ENCODE results near the gene ZNF597. TPM values are rescaled to one million over a fixed set of nuclear protein-coding genes. Genes with fewer than 3 reads are reported as not detected.

The ZNF597 gene
- total and polyA plus RNA-seq, 10 of the 15 experiments (the other 5 are each of a cell fraction or from before 2014, with no cell fraction given), result 0.80 to 2.8 (median 2.0) TPM

DNA sequence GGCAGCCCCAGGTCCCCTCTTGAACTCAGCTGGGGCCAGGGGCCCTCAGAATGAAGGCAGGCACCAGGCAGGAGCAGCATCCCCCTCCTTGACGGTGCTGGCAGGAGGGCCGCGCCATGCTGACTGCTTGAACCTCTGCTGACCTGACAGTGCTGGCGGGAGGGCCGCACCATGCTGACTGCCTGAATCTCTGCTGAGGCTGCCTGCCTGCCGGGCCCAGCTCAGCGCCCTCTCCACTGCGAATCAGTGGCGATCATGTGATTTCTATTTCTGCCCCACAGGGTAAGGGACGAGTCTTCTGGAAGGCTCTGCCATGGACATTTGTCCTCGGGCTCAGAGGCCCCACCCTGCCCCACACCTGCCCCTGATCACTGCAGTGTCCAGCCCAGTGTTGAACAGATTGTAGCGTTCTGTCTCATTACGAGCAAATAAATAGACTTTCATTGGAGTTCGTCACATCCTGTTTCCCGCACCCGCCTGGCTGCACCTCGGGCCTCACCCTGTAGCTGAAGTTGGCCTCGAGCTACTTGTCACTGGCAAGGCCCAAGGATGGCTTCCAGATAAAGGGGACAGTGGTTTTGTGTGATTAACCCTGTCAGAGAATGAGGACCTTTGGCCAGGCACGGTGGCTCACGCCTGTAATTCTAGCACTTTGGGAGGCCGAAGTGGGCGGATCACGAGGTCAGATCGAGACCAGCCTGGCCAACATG, 43.4 kb upstream of the ZNF597 start:
- Histone ChIP-seq H3K27ac (ENCODE audit: control insufficient read depth, insufficient read depth) (no peak overlapping the region), H3K9me3 (replicated peaks; ENCODE audit: control insufficient read depth, insufficient read depth, low read length) (no peaks in the 10 kb centered on the region), H3K79me2 (ENCODE audit: control insufficient read depth, insufficient read depth, low read length) (no peaks in the 10 kb centered on the region), H3K4me2 (ENCODE audit: control insufficient read depth, insufficient read depth) (no peak overlapping the region), H3K36me3 (ENCODE audit: control insufficient read depth in 2 of 2, insufficient read depth in 2 of 2, low read length in 1 of 2) (peaks cover 0 to 37% of the 10 kb centered on the region in 2 experiments; a peak in 3 of 4 replicates), H3K9ac (ENCODE audit: control insufficient read depth, insufficient read depth, low read length) (no peak overlapping the region), H3K4me1 (ENCODE audit: control insufficient read depth, insufficient read depth, low read length) (no peaks in the 10 kb centered on the region), H3K4me3 (no peak overlapping the region), H4K20me1 (ENCODE audit: control insufficient read depth, insufficient read depth) (no peaks in the 10 kb centered on the region), H2AFZ (ENCODE audit: control insufficient read depth, low read depth, low read length) (no peak overlapping the region), H3K27me3 (replicated peaks in 1 of 2; ENCODE audit: control insufficient read depth in 2 of 2, insufficient read depth in 2 of 2, low read length in 1 of 2) (no peaks in the 10 kb centered on the region)
- in situ Hi-C loops (cut with MboI), result no loop called here
- ChIA-PET CTCF (no interaction called here), POLR2A (no interaction called here), RAD21 (ENCODE audit: unreplicated experiment) (no interaction called here), SMC1A (ENCODE audit: uncharacterized antibody, unreplicated experiment) (no interaction called here)
- FAIRE-seq (no peak), DNase-seq (ENCODE audit: low read depth, low spot score) (no peak), ATAC-seq (no peak)
- no TSS peak for BruUV-seq (replicated peaks)
- WGBS (ENCODE audit: insufficient coverage, insufficient replicate concordance, low lambda C conversion rate, missing lambda C conversion rate), result 96% methylated on average over 24 of the region's 24 CpGs
- TF ChIP-seq CHD2 (IDR thresholded peaks at IDR 0.05; ENCODE audit: borderline replicate concordance, low read depth, low read length) (no peak), FOXK2 (IDR thresholded peaks at IDR 0.05) (no peak), ESRRA (IDR thresholded peaks at IDR 0.05; ENCODE audit: low read length) (no peak), POU2F2 (IDR thresholded peaks at IDR 0.05; ENCODE audit: borderline replicate concordance, low read depth, low read length) (no peak), PML (IDR thresholded peaks at IDR 0.05; ENCODE audit: low read length) (no peak), MYB (IDR thresholded peaks at IDR 0.05; ENCODE audit: borderline replicate concordance, low read depth, low read length) (no peak), NFXL1 (IDR thresholded peaks at IDR 0.05; ENCODE audit: borderline replicate concordance) (no peak), BCL11A (IDR thresholded peaks at IDR 0.05; ENCODE audit: low read depth, low read length) (no peak), JUND (IDR thresholded peaks at IDR 0.05; ENCODE audit: low read depth, low read length) (no peak), RAD51 (IDR thresholded peaks at IDR 0.05) (no peak), PAX5 (IDR thresholded peaks at IDR 0.05; ENCODE audit: borderline replicate concordance, low read depth, low read length) (no peak), BACH1 (IDR thresholded peaks at IDR 0.05; ENCODE audit: borderline replicate concordance) (no peak)
- TF ChIP-seq, protein P1, sequence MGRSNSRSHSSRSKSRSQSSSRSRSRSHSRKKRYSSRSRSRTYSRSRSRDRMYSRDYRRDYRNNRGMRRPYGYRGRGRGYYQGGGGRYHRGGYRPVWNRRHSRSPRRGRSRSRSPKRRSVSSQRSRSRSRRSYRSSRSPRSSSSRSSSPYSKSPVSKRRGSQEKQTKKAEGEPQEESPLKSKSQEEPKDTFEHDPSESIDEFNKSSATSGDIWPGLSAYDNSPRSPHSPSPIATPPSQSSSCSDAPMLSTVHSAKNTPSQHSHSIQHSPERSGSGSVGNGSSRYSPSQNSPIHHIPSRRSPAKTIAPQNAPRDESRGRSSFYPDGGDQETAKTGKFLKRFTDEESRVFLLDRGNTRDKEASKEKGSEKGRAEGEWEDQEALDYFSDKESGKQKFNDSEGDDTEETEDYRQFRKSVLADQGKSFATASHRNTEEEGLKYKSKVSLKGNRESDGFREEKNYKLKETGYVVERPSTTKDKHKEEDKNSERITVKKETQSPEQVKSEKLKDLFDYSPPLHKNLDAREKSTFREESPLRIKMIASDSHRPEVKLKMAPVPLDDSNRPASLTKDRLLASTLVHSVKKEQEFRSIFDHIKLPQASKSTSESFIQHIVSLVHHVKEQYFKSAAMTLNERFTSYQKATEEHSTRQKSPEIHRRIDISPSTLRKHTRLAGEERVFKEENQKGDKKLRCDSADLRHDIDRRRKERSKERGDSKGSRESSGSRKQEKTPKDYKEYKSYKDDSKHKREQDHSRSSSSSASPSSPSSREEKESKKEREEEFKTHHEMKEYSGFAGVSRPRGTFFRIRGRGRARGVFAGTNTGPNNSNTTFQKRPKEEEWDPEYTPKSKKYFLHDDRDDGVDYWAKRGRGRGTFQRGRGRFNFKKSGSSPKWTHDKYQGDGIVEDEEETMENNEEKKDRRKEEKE (IDR thresholded peaks at IDR 0.05), result no peak
- TF ChIP-seq, protein P2, sequence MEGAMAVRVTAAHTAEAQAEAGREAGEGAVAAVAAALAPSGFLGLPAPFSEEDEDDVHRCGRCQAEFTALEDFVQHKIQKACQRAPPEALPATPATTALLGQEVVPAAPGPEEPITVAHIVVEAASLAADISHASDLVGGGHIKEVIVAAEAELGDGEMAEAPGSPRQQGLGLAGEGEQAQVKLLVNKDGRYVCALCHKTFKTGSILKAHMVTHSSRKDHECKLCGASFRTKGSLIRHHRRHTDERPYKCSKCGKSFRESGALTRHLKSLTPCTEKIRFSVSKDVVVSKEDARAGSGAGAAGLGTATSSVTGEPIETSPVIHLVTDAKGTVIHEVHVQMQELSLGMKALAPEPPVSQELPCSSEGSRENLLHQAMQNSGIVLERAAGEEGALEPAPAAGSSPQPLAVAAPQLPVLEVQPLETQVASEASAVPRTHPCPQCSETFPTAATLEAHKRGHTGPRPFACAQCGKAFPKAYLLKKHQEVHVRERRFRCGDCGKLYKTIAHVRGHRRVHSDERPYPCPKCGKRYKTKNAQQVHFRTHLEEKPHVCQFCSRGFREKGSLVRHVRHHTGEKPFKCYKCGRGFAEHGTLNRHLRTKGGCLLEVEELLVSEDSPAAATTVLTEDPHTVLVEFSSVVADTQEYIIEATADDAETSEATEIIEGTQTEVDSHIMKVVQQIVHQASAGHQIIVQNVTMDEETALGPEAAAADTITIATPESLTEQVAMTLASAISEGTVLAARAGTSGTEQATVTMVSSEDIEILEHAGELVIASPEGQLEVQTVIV (IDR thresholded peaks at IDR 0.05; ENCODE audit: borderline replicate concordance, partially characterized antibody), result no peak
- TF ChIP-seq, protein P3, sequence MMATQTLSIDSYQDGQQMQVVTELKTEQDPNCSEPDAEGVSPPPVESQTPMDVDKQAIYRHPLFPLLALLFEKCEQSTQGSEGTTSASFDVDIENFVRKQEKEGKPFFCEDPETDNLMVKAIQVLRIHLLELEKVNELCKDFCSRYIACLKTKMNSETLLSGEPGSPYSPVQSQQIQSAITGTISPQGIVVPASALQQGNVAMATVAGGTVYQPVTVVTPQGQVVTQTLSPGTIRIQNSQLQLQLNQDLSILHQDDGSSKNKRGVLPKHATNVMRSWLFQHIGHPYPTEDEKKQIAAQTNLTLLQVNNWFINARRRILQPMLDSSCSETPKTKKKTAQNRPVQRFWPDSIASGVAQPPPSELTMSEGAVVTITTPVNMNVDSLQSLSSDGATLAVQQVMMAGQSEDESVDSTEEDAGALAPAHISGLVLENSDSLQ (IDR thresholded peaks at IDR 0.05), result no peak
- intact Hi-C loops (cut with micrococcal nuclease; ENCODE audit: unreplicated experiment), result no loop called here
